Testis (tissue), 2 donors: ENCODE data around the gene FDPS.

Experiments used
- POLR2A ChIP-seq: fragments of 450-650 bp; IDR thresholded peaks from one replicate; pipeline ENCODE4 v1.6.1; 2017; ENCODE audit warnings: antibody characterized with exemption, mild to moderate bottlenecking, moderate library complexity
- TF ChIP-seq, protein P1 (sequence below), 3 experiments: fragments of 450-650 bp in 2 of 3; fragments of 200-600 bp in 1 of 3; sonication (generic) in 1 of 3; IDR thresholded peaks; one replicate each; pipeline ENCODE4 v1.5.1; 2016 to 2019; ENCODE audit warnings: antibody characterized with exemption in 3 of 3, mild to moderate bottlenecking in 2 of 3, moderate library complexity in 1 of 3

DNA sequence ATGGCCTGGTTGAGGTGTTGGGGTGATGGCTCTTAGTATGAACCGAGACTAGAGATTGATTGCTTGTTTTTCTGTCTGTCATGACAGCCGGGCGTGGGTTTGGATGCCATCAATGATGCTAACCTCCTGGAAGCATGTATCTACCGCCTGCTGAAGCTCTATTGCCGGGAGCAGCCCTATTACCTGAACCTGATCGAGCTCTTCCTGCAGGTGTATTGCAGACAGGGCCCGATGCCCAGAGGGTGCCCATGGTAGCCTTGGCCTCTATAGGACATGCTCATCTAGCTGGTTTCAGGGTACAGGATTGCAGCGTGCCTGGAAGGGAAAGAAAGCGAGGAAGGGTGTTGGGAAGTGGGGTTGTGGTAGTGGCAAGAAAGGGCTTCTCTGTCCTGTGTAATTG is 9.4 kb downstream of the FDPS start:
- TF ChIP-seq, protein P1, sequence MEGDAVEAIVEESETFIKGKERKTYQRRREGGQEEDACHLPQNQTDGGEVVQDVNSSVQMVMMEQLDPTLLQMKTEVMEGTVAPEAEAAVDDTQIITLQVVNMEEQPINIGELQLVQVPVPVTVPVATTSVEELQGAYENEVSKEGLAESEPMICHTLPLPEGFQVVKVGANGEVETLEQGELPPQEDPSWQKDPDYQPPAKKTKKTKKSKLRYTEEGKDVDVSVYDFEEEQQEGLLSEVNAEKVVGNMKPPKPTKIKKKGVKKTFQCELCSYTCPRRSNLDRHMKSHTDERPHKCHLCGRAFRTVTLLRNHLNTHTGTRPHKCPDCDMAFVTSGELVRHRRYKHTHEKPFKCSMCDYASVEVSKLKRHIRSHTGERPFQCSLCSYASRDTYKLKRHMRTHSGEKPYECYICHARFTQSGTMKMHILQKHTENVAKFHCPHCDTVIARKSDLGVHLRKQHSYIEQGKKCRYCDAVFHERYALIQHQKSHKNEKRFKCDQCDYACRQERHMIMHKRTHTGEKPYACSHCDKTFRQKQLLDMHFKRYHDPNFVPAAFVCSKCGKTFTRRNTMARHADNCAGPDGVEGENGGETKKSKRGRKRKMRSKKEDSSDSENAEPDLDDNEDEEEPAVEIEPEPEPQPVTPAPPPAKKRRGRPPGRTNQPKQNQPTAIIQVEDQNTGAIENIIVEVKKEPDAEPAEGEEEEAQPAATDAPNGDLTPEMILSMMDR (IDR thresholded peaks at IDR 0.05), result no peak
- no peak for TF ChIP-seq POLR2A
